Neuronal stem cell (in vitro differentiated cells): ENCODE results near the gene SLC6A19.

ENCODE experiments used
- DNase-seq: peaks from one replicate; pipeline ENCODE4 v3.0.0-alpha.2; 2013; ENCODE audit warnings: low spot score
- H2AFZ ChIP-seq: one replicate; pipeline ENCODE4 v1.6.1; 2013; ENCODE audit warnings: mild to moderate bottlenecking, low read length, inconsistent platforms
- H2AK5ac ChIP-seq: 2 replicates; pipeline ENCODE4 v1.6.1; 2013; ENCODE audit warnings: low read depth, mild to moderate bottlenecking, inconsistent platforms, low read length, moderate library complexity, mixed read lengths
- H2BK120ac ChIP-seq: 2 replicates; pipeline ENCODE4 v1.6.1; 2013; ENCODE audit warnings: low read depth, mild to moderate bottlenecking, inconsistent platforms, low read length, moderate library complexity, mixed read lengths
- H2BK12ac ChIP-seq: one replicate; pipeline ENCODE4 v1.6.1; 2013; ENCODE audit warnings: low read length, inconsistent platforms
- H2BK15ac ChIP-seq: 2 replicates; pipeline ENCODE4 v1.6.1; 2013; ENCODE audit warnings: mild to moderate bottlenecking, low read length, inconsistent platforms, mixed read lengths
- H2BK5ac ChIP-seq: one replicate; pipeline ENCODE4 v1.6.1; 2013; ENCODE audit warnings: inconsistent platforms, mild to moderate bottlenecking, low read length, moderate library complexity
- H3K14ac ChIP-seq: one replicate; pipeline ENCODE4 v1.6.1; 2013; ENCODE audit warnings: low read length, inconsistent platforms
- H3K18ac ChIP-seq: 2 replicates; pipeline ENCODE4 v1.6.1; 2013; ENCODE audit warnings: low read length, inconsistent platforms
- H3K23ac ChIP-seq: 2 replicates; pipeline ENCODE4 v1.6.1; 2013; ENCODE audit warnings: low read depth, mild to moderate bottlenecking, mixed read lengths, low read length, inconsistent platforms; ENCODE audit not compliant: poor library complexity
- H3K27ac ChIP-seq: replicated peaks from 3 replicates; pipeline ENCODE4 v1.5.1; 2013; ENCODE audit warnings: low read length, inconsistent platforms
- H3K27me3 ChIP-seq, 3 experiments: 2 replicates each; pipeline ENCODE4 v1.6.1; 2013; ENCODE audit warnings: low read length in 3 of 3, mild to moderate bottlenecking in 2 of 3, inconsistent platforms in 1 of 3, low read depth in 1 of 3, mixed read lengths in 1 of 3, moderate library complexity in 1 of 3; ENCODE audit not compliant: control insufficient read depth in 3 of 3, insufficient read depth in 3 of 3
- H3K36me3 ChIP-seq, 2 donors: replicated peaks in 1 of 2; 2 replicates each; pipeline ENCODE4 v1.6.1; 2013; ENCODE audit warnings: low read length in 2 of 2; ENCODE audit not compliant: control insufficient read depth in 2 of 2, insufficient read depth in 2 of 2
- H3K4ac ChIP-seq: 2 replicates; pipeline ENCODE4 v1.6.1; 2013; ENCODE audit warnings: inconsistent platforms, mild to moderate bottlenecking, low read length, moderate library complexity
- H3K4me1 ChIP-seq, 2 donors: 1 replicate in 1 of 2; 2 replicates in 1 of 2; pipeline ENCODE4 v1.6.1; 2013; ENCODE audit warnings: low read length in 2 of 2, low read depth in 1 of 2; ENCODE audit not compliant: control insufficient read depth in 2 of 2, insufficient read depth in 1 of 2
- H3K4me2 ChIP-seq: one replicate; pipeline ENCODE4 v1.6.1; 2013; ENCODE audit warnings: mild to moderate bottlenecking, low read length, inconsistent platforms; ENCODE audit not compliant: insufficient read depth, poor library complexity, severe bottlenecking
- H3K4me3 ChIP-seq, 2 donors: 2 replicates each; pipeline ENCODE4 v1.5.1; 2013; ENCODE audit warnings: low read length in 2 of 2, mild to moderate bottlenecking in 2 of 2, inconsistent platforms in 1 of 2, moderate library complexity in 1 of 2
- H3K79me1 ChIP-seq: one replicate; pipeline ENCODE4 v1.6.1; 2013; ENCODE audit warnings: low read depth, mild to moderate bottlenecking, inconsistent platforms, low read length, moderate library complexity
- H3K9ac ChIP-seq: one replicate; pipeline ENCODE4 v1.6.1; 2013; ENCODE audit warnings: mild to moderate bottlenecking, low read depth, low read length, inconsistent platforms; ENCODE audit not compliant: poor library complexity
- H3K9me3 ChIP-seq, 2 donors: replicated peaks in 1 of 2; 2 replicates each; pipeline versions ENCODE3 to v1.6.1; 2013; ENCODE audit warnings: low read length in 2 of 2, mild to moderate bottlenecking in 2 of 2, inconsistent platforms in 1 of 2, low read depth in 1 of 2, mixed read lengths in 1 of 2, moderate library complexity in 1 of 2; ENCODE audit not compliant: control insufficient read depth in 2 of 2, insufficient read depth in 1 of 2
- H4K8ac ChIP-seq: one replicate; pipeline ENCODE4 v1.6.1; 2013; ENCODE audit warnings: low read depth, mild to moderate bottlenecking, inconsistent platforms, low read length, moderate library complexity
- H4K91ac ChIP-seq: one replicate; pipeline ENCODE4 v1.6.1; 2013; ENCODE audit warnings: low read length, low read depth, mild to moderate bottlenecking, inconsistent platforms; ENCODE audit not compliant: poor library complexity
- WGBS, 2 donors: extraction: QIAGEN DNeasy Blood & Tissue Kit; methylation state at CpG; one replicate each; pipeline ENCODE4 v1.1.7; 2013; ENCODE audit warnings: missing lambda C conversion rate in 2 of 2, mixed read lengths in 1 of 2; ENCODE audit not compliant: insufficient read length in 2 of 2, insufficient replicate concordance in 1 of 2; ENCODE audit errors: extremely low coverage in 2 of 2; 5-methylcytosine and 5-hydroxymethylcytosine counted together

The SLC6A19 gene

GRCh38 chr5:1251678-1252580 is 50.5 kb downstream of the SLC6A19 start:
- no peak for DNase-seq
- H3K4me1 ChIP-seq, result peaks cover 0 to 5% of the 10 kb centered on the region in 2 donors
- WGBS, 2 donors, result no CpG with 5 or more reads among the region's 27 CpGs

GRCh38 chr5:1252681-1253080 is 51.3 kb downstream of the SLC6A19 start:
- Histone ChIP-seq H3K36me3 (no peaks in the 10 kb centered on the region), H3K9ac (no peak overlapping the region), H3K18ac (no peak overlapping the region), H3K14ac (no peak overlapping the region), H3K79me1 (no peaks in the 10 kb centered on the region), H2AFZ (no peak overlapping the region), H2BK15ac (no peak overlapping the region), H3K4me2 (no peak overlapping the region), H4K8ac (no peak overlapping the region), H3K4me1 (peaks cover 0 to 5% of the 10 kb centered on the region in 2 donors), H3K9me3 (no peaks in the 10 kb centered on the region), H2BK120ac (no peak overlapping the region), H3K27ac (no peak overlapping the region), H3K27me3 (peaks cover 0 to 31% (median 0%) of the 10 kb centered on the region in 3 experiments), H3K4me3 (no peak overlapping the region), H3K23ac (no peak overlapping the region), H2BK12ac (no peak overlapping the region), H2AK5ac (no peak overlapping the region), H2BK5ac (no peak overlapping the region), H4K91ac (no peak overlapping the region), H3K4ac (no peak overlapping the region)
- no peak for DNase-seq
- WGBS, 2 donors, result no CpG with 5 or more reads among the region's 9 CpGs

More at GRCh38 chr5:1251678-1252580, 50.5 kb downstream of the SLC6A19 start:
- no peak overlapping the region for H3K9ac ChIP-seq
- no peaks in the 10 kb centered on the region for H3K9me3 ChIP-seq
- H2BK120ac ChIP-seq, result no peak overlapping the region
- peaks cover 0 to 31% (median 0%) of the 10 kb centered on the region in 3 experiments for H3K27me3 ChIP-seq
- H3K79me1 ChIP-seq, result no peaks in the 10 kb centered on the region
- H2BK15ac ChIP-seq, result no peak overlapping the region
- no peak overlapping the region for H4K8ac ChIP-seq
- no peak overlapping the region for H2BK12ac ChIP-seq
- no peak overlapping the region for H2BK5ac ChIP-seq
- no peak overlapping the region for H3K4me3 ChIP-seq
- no peak overlapping the region for H3K4me2 ChIP-seq
- no peak overlapping the region for H2AFZ ChIP-seq
- no peak overlapping the region for H3K18ac ChIP-seq
- no peak overlapping the region for H3K4ac ChIP-seq
- H3K36me3 ChIP-seq, result no peaks in the 10 kb centered on the region
- H4K91ac ChIP-seq, result no peak overlapping the region
- H2AK5ac ChIP-seq, result no peak overlapping the region
- peak overlapping the region; percentile 34 for H3K23ac ChIP-seq
- no peak overlapping the region for H3K27ac ChIP-seq
- H3K14ac ChIP-seq, result no peak overlapping the region

- no peaks in the 10 kb centered on the region for H3K9me3 ChIP-seq
- no CpG with 5 or more reads among the region's 33 CpGs for WGBS, 2 donors
- no peak overlapping the region for H3K4ac ChIP-seq
- peak overlapping the region; percentile 27 for H3K14ac ChIP-seq
- peaks cover 0 to 33% (median 0%) of the 10 kb centered on the region in 3 experiments for H3K27me3 ChIP-seq
- H3K18ac ChIP-seq, result no peak overlapping the region
- H2BK120ac ChIP-seq, result no peak overlapping the region
- H4K8ac ChIP-seq, result no peak overlapping the region
- no peak overlapping the region for H3K27ac ChIP-seq
- H3K23ac ChIP-seq, result no peak overlapping the region
- H3K4me3 ChIP-seq, result no peak overlapping the region
- no peak overlapping the region for H3K9ac ChIP-seq
- H2BK12ac ChIP-seq, result no peak overlapping the region
- no peak overlapping the region for H3K4me2 ChIP-seq
- no peak overlapping the region for H2AK5ac ChIP-seq
- H2BK15ac ChIP-seq, result no peak overlapping the region
- H2AFZ ChIP-seq, result no peak overlapping the region
- H4K91ac ChIP-seq, result no peak overlapping the region
- peaks cover 0 to 5% of the 10 kb centered on the region in 2 donors for H3K4me1 ChIP-seq
- no peaks in the 10 kb centered on the region for H3K79me1 ChIP-seq
- peak overlapping the region; percentile 29 for H2BK5ac ChIP-seq
- no peak for DNase-seq
- no peaks in the 10 kb centered on the region for H3K36me3 ChIP-seq
Observed at GRCh38 chr5:1253456-1254105, 52.2 kb downstream of the SLC6A19 start.

- no peak overlapping the region for H3K4me3 ChIP-seq
- H2BK5ac ChIP-seq, result peak overlapping the region; percentile 29
- peak overlapping the region; percentile 25 for H2AK5ac ChIP-seq
- peaks cover 0 to 29% (median 0%) of the 10 kb centered on the region in 3 experiments for H3K27me3 ChIP-seq
- H2BK15ac ChIP-seq, result no peak overlapping the region
- peak overlapping the region; percentile 52 for H3K18ac ChIP-seq
- no CpG with 5 or more reads among the region's 19 CpGs for WGBS, 2 donors
- no peak overlapping the region for H3K27ac ChIP-seq
- no peak overlapping the region for H4K8ac ChIP-seq
- peaks cover 0 to 5% of the 10 kb centered on the region in 2 donors for H3K4me1 ChIP-seq
- no peak overlapping the region for H2AFZ ChIP-seq
- H2BK12ac ChIP-seq, result peak overlapping the region; percentile 35
- no peak overlapping the region for H3K9ac ChIP-seq
- H4K91ac ChIP-seq, result no peak overlapping the region
- H3K4me2 ChIP-seq, result no peak overlapping the region
- no peaks in the 10 kb centered on the region for H3K79me1 ChIP-seq
- H3K14ac ChIP-seq, result no peak overlapping the region
- H2BK120ac ChIP-seq, result no peak overlapping the region
- H3K23ac ChIP-seq, result no peak overlapping the region
- H3K4ac ChIP-seq, result no peak overlapping the region
- DNase-seq, result no peak
- H3K36me3 ChIP-seq, result no peaks in the 10 kb centered on the region
- H3K9me3 ChIP-seq, result no peaks in the 10 kb centered on the region
Observed at GRCh38 chr5:1254196-1254595, 52.8 kb downstream of the SLC6A19 start.
